HG03432 (cell line): ENCODE results near the gene ADCK2.
"Not testable (repeated sequence)": the region's sequence is repeated elsewhere in the genome, so short reads cannot be mapped to it uniquely, and the experiment has no call there.

Experiments
- ATAC-seq: cut with Tn5 transposase; IDR thresholded peaks from one replicate; pipeline ENCODE4 v1.9.1; 2021; ENCODE audit warnings: mild to moderate bottlenecking, moderate library complexity; ENCODE audit not compliant: unreplicated experiment

Gene ADCK2, protein sequence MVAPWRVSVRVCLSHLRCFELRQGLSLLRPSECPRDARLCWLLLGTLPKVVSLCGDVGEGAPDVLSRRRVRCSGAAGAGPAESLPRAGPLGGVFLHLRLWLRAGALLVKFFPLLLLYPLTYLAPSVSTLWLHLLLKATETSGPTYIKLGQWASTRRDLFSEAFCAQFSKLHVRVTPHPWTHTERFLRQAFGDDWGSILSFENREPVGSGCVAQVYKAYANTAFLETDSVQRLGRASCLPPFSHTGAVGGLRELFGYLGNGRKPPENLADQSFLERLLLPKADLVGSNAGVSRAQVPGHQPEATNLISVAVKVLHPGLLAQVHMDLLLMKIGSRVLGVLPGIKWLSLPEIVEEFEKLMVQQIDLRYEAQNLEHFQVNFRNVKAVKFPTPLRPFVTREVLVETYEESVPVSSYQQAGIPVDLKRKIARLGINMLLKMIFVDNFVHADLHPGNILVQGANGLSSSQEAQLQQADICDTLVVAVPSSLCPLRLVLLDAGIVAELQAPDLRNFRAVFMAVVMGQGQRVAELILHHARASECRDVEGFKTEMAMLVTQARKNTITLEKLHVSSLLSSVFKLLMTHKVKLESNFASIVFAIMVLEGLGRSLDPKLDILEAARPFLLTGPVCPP

DNA sequence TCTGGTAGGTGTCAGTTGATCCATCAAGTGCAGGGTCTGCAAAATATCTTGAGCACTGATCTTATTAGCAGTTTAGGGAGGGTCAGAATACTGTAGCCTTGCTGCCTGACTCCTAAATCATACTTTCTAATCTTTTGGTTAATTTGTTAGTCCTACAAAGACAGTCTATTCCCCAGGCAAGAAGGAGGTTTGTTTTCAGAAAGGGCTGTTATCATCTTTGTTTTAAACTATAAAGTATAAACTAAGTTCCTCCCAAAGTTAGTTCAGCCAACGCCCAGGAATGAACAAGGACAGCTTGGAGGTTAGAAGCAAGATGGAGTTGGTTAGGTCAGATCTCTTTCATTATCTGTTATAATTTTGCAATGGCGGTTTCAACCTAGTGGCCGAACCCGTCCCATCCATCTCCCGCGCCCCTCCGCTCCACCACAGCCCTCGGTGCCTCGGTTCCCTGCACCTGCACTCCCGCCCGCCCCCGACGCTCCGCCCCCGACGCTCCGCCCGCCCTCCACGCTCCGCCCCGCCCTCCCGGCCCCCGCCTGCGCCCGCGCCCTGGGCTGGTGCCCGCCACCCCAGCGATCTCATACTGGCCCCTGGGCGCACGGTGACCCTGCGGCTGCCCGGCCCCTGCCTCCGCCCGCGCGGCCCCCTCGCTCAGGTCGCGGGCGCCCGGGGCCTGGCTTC lies at the start of gene ADCK2:
Gene ADCK2, plus strand, starts transcription at position 564 of the 681 bp plus-strand sequence. CDS start 386 bp downstream, outside the sequence.
- ATAC-seq = peak; percentile 65

DNA sequence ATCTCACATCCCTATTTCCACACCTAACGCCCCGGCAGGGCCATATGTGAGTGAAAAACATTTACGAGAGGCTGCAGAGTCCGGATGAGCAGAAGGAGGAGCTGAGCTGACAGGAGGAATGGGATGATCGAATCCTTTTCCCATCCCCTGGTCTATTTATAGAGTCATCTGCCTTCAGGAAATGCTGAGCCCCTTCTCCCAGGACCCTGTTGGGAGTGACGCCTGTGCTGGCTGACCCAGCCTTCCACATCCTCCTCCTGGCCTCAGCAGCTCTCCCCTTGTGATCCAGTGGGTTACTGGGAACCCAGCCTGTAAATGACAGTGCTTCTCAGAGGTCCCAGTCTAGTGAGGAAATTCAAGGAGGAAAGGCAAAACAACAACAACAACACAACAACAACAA lies 48.8 kb upstream of the ADCK2 start:
- no peak for ATAC-seq

DNA sequence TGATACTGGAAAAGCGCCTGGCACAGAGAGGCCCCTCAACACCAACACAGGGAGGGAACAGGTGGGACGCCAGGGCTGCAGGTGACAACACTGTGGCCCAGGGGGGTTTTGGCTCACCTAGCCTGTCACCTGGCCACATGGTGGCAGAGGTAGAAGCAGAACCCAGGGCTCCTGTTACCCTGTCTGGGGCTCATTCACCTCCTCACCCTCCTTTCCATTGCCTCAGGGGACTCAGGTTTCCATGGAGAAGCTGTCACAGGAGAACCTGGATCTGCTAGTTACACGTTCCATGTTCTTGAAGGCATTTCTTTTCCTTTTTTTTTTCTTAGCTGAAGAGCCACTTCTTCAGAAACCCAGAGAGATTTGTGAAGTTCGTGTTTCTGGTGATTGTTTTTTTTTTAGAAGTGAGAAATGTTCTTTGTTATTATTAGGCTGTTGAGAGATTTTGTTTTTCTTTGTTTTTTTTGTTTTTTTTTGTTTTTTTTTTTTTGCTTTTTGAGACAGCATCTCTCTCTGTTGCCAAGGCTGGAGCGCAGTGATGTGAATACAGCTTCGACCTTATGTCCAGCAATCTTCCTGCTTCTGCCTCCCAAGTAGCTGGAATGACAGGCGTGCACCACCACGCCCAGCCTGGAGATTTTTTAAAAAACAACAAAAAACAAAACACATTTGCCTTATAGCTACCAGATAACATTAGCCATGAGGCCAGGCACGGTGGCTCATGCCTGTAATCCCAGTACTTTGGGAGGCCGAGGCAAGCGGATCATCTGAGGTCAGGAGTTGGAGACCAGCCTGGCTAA lies 48.2 kb upstream of the ADCK2 start:
- ATAC-seq = no peak

DNA sequence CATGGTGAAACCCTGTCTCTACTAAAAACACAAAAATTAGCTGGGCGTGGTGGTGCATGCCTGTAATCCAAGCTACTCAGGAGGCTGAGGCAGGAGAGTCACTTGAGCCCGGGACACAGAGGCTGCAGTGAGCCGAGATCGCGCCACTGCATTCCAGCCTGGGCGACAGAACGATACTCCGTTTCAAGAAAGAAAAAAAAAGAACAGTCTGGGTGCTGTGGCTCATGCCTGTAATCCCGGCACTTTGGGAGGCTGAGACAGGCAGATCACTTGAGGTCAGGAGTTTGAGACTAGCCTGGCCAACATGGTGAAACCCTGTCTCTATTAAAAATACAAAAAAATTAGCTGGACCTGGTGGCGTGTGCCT lies 47.6 kb upstream of the ADCK2 start:
- not testable (repeated sequence) for ATAC-seq

DNA sequence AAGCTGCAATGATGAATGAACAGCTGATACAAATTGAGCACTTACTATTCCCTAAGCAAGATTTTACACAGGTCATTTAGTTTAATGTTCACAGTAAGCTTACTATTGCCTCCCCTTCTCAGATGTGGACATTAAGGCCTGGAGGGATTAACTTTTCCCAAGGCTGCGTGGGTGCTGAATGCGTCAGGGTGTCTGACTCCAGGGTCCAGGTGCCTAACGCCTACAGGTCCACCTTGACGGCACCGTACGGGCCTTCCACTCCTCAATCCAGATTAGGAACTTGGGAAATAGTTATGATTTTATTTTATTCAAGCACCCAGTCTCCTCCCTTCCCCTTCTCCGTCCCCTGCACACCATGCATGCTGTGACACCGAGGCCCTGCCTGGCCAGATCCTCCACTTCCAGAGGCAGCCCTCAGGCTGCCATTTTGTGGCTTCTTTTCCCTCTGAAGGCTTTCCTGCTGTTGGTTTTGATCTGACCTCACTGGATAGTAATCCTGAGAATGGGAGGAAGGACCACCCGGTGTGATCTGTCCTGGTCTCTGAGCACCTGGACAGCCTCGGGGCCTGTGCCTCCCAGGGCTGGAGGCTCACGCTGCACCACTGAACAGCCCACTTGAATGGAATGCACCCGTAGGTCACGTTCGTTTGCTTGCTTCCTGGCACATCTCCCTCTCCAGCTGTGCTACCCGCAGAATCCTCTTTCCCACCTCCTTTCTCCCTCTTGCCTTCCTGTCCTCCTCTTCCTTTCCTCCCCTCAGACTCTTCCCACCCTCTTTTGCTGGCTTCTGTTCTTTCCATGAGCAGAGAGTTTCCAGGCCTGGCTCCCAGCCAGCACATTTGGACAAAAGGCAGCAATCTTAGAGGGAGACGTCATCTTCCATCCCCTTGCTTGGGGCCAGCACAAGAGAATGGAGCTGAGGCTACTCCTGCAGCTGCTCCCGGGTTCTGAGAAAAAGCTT lies 46.6 kb upstream of the ADCK2 start:
- ATAC-seq = no peak

DNA sequence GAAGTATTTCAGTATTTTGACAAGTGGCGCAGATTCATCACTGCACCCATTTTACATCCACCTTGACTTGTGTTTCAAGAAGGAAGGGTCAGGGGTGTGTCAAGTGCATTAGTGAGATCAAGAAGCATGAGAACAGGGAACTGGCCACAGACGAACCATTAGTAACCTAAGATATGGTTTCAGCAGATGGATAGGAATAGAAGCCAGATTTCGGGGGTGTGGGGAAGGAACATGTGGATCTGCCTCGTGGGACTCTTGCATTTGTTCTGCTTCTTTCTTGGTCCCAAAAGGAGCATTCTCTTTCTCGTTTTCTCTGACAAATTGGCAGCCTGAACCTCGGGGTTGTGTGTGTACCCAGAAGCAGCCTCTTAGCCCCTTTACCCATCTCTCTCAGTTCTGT lies 41.7 kb upstream of the ADCK2 start:
- no peak for ATAC-seq

DNA sequence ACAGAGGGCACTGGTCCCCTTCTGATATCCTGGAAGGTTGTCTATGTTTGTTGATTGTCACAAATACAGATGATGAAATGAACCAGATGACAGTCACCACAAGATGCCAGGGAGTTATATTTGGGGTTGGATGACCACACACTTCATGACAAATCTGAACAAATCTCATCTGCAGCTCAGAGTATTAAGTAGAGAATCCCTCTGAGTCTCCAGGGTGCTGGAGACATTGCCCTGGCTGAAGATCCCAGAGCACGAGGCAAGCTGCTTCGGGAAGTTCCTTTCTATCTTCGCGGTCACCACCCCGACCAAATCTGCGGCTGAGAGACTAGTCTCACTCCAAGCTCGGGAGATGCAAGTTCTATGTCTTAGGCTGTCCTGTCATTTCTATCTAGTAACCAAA lies 41.1 kb upstream of the ADCK2 start:
- no peak for ATAC-seq

DNA sequence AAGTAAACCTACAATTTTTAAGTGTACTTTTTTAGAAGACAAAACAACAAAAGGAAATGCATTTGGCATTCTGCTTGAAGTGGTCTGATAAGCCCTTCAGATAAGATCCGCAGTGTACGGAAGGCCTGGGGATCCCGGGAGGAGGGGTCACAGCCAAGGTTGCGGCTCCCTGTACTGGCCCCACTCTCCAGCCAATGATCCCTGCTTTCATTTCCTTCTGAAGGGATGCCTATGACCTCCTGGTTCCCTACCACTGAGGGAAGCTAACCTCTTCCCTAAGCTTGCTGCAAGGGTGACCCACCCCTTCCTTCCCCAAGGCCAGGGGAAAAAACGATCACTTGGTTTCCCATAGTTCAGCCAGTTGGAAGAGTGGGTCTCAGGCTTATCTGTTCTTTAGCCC lies 37.4 kb upstream of the ADCK2 start:
- ATAC-seq = no peak

DNA sequence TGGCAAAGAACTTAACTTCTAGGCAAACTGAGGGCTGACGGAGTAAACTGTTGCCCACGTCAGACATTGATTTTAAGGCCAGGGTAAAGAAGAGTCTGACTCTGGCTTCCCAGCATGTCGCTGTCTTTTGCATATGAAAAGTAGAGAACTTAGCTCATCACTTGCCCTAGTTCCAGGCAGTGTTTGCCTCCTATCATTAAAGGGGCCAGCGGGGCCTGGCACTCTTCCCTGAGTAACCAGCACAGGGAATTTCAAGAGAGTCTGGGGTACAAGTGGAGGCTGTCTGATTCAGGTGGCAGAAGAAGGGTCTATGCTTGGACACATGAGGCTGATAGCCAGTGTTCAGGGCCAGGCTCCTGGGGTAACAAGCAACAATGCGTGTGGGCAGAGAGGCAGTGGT lies 36.9 kb upstream of the ADCK2 start:
- ATAC-seq = no peak

DNA sequence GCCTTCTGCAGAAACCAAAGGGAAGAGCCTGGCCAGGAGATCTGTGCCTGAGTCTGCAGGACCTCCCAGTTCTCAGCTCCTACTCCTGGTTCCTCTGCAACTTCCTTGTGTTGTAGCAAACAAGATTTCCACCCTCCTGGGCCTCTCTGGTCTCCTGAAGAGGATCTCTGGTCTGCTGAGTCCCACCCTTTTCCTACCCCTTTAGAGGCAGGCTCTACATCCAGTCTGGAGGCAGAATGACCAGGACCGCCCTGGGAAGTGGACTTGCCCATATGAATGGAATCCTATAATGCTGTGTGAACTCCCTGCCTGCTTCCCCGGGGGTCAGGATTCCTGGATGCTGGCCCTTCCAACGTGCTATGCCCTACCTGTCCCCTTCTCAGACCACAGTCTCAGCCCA lies 35.3 kb upstream of the ADCK2 start:
- no peak for ATAC-seq

DNA sequence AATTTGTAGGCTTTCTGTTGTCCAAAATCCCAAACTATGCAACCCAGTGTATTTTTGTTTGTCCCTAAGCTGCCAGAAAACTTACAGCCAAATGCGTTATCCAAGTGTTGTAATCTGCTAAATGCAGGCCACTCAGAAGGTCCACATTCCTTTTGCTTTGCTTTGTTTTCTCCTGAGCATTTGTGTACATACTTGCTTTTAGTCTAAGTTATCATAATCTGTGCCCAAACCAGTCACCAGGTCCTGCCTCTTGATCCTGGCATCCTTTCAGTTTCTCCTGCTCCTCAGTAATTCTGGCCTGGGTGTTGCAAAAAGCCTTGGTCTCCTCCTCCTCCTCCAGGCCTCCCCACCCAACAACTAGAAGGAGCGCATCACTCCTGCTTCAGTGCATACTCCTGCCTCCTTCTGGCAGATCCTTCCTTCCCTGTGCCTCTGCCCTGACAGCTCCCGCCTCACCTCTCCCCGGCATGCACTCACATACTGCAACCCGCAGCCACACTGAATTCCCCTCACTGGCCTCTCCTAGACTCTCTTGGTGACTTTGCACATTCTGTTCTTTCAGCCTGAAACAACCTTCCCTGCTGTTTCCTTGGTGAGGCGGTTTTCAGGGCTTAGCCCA lies 34.5 kb upstream of the ADCK2 start:
- no peak for ATAC-seq

DNA sequence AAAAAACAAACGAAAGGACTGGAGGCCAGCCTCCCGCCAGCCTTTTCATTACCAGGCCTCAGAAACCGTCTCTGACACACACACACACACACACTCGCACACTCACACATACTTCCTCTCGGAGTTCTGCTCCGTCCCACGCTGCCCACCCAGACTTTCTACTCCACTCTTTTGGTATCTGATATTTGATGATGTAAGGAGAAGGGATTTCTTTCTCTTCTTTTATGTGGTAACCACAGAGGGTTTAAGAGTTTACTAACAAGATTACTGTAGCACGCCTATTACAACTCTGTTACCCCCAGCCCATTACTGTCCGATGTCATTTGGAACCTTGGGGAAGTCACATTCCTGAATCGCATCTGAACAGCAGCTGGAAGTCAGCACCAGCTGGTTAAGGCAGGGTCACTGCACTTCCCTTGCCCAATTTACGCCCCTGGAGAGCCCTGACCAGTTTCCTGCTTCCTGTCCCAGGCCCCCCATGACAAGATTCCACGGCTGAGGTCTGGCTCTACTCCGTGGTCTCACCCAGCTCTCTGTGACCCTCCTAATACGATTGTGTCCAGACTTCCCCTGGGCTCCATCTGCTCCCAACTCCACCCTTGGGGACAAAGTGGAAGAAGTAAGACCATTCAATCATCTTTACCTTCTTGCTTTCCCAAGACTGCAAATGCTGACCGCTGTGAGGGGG lies 33.2 kb upstream of the ADCK2 start:
- ATAC-seq = no peak

DNA sequence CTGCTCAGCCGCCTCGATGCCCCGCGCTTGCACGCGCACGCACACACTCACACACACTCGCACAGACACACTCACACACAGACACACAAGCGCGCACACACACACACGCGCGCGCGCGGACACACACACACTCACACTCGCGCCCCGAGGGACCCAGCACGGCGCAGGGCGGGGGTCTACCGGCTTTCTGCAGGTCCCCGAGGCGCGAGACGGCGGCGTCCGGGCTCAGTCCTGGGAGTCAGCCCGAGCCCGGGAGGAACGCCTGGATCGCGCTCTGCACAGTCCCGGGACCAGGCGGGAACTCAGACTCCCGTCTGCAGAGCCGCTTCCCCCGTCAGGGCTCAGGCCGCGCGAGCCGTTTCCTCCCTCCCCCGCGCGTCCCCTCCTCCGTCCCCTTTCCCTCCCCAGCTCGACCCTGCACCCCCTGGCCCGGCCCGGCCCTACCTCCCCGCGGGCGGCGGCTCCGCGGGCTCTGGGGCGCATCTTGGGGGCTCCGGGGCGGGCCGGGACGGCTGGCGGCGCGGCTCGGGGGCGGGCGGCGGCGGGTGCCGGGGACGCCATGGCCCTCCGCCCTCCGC lies 32.6 kb upstream of the ADCK2 start:
- ATAC-seq = peak; percentile 34

DNA sequence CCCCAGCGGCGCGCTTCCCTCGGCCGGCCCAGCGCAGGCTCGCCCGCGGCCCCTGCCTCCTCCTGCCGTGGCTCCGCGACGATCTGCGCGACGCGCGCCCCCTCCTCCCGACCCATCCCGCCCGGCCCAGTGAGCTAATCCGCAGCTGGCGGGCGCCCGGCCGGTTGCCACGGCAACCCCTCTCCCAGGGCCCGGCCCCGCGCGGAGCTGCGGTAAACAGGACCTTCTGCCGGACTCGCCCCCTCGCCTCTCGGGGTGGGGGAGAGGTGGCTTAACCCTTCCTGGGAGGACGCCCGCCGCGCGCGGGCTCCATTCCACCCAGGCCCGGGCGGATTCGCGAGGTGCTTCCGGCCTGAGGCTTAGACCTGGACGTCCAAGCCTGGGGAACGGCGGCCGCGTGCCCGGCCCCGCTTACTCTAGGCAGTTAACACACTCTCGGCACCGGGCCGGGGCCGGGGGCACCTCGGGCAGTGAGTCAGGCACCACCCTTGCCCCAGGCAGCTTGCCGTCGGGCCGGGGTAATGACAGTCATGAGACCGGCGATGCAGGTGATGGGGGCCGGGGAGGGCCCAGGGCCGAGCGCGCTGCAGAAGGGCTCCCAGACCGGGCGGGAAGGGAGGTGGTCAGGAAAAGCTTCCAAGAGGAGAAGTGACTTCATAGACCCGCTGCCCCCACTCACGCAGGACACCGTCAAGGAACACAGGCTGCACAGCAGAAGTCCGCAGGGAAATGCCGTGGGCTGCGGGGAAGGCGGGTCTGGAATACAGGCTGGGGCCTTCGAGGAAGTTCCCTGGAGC lies 31.8 kb upstream of the ADCK2 start, which contains the start of gene DENND2A:
Gene DENND2A, minus strand, starts transcription at position 87 of the 797 bp plus-strand sequence. CDS start 38,416 bp downstream, outside the sequence.
- peak; percentile 36 for ATAC-seq

DNA sequence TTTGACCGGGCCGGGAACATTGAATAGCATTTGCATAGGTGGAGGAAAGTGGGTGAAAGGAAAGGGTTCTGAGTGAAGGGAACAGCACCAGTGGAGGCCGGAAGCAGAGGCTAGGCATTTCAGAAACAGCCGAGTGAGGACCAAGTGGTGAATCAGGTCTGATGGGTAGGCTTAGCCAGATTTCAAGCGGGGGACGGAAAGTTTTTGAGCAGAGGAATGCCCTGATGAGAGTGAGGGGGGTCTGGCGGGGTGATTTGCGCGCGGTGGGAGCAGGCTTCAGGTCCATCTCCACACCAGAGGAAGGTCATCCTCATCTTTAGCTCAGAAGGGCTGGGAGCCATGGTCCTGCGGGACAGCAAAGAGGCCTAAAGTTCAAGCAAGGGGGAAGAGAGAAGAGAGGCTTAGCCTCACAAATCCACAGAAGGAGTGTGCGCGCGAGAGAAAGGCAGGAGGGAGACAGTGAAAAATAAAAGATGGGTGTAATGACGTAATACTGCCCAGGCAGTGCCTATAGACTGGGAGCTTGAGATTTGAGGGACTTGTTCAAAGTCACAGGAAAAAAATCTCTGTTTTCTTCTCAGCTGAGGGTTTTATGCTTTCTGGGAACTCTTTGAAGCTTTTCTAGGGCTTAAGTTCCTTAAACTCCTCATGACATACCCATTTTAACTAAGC lies 31.1 kb upstream of the ADCK2 start:
- no peak for ATAC-seq

DNA sequence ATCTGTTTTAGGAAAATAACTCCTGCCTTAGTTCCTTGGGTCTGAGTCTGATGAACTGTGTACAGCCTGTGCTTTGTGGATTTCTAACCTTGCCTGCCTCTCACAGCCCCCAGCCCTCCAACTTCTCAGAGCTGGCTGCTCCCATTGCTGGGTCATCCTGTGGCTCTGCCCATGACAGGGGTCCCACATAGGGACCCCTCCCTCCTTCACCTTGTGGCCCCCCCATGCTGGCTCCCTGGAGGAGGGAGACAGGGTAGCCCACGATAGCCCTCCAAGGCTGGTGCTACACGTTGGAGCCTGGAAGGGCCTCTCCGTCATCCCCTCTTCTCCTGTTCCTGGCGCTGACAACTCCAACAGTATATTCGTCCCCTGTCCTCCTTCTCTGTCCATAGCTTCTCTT lies 29.3 kb upstream of the ADCK2 start:
- ATAC-seq = no peak

DNA sequence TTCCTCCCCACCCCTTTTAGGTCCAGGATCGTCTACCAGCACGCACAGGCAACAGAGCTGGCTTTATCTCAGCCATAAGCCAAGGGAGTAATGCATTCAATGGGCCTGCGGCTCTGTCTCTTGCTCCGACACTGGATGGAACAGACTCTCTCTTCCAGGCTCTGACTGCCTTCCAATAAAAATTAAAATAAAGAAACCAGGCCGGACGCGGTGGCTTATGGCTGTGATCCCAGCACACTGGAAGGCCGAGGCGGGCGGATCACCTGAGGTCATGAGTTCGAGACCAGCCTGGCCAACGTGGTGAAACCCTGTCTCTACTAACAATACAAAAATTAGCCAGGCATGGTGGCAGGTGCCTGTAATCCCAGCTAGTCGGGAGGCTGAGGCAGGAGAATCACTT lies 28.0 kb upstream of the ADCK2 start:
- ATAC-seq = not testable (repeated sequence)
